Suprapubic skin (tissue), 4 donors: Measurements from ENCODE around the gene STX8.

Experiments used
- EP300 ChIP-seq: sonication (generic); formaldehyde crosslinking; IDR thresholded peaks from one replicate; pipeline ENCODE4 v1.6.1; 2017; ENCODE audit warnings: antibody characterized with exemption
- POLR2A ChIP-seq, 2 donors: fragments of 450-650 bp; IDR thresholded peaks; one replicate each; pipeline ENCODE4 v1.6.1; 2017; ENCODE audit warnings: antibody characterized with exemption in 2 of 2, mild to moderate bottlenecking in 2 of 2, moderate library complexity in 2 of 2
- POLR2AphosphoS5 ChIP-seq, 3 donors: sonication (generic); formaldehyde crosslinking; IDR thresholded peaks; one replicate each; pipeline ENCODE4 v1.6.1; 2017; ENCODE audit warnings: antibody characterized with exemption in 3 of 3
- TF ChIP-seq, protein P1 (sequence below), 2 donors: fragments of 200-600 bp in 1 of 2; fragments of 450-650 bp in 1 of 2; sonication (generic) in 1 of 2; IDR thresholded peaks; one replicate each; pipeline ENCODE4 v1.5.1; 2016 to 2019; ENCODE audit warnings: antibody characterized with exemption in 2 of 2, mild to moderate bottlenecking in 1 of 2, moderate library complexity in 1 of 2

DNA sequence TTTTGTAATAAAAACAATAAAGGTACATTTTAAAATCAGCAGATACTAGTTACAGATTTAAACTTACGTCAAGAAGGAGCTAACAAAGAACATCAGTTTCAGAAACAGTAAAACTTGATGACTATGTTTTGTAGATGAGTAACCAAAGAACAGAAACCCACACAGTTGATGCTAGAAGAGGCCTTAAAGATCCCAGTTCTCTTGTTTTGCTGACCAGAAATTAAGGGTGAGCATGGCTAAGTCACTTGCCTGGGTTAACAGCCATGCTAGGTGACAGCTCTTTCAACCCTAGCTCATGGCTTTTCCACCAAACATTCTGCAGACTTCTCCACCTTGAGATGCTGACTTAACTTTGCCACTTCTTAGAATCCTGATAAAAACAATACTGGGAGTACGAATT lies 26.4 kb downstream of the STX8 start:
- TF ChIP-seq, protein P1, sequence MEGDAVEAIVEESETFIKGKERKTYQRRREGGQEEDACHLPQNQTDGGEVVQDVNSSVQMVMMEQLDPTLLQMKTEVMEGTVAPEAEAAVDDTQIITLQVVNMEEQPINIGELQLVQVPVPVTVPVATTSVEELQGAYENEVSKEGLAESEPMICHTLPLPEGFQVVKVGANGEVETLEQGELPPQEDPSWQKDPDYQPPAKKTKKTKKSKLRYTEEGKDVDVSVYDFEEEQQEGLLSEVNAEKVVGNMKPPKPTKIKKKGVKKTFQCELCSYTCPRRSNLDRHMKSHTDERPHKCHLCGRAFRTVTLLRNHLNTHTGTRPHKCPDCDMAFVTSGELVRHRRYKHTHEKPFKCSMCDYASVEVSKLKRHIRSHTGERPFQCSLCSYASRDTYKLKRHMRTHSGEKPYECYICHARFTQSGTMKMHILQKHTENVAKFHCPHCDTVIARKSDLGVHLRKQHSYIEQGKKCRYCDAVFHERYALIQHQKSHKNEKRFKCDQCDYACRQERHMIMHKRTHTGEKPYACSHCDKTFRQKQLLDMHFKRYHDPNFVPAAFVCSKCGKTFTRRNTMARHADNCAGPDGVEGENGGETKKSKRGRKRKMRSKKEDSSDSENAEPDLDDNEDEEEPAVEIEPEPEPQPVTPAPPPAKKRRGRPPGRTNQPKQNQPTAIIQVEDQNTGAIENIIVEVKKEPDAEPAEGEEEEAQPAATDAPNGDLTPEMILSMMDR (IDR thresholded peaks at IDR 0.05): no peak
- no peak for TF ChIP-seq POLR2A (IDR thresholded peaks at IDR 0.05)
- TF ChIP-seq POLR2AphosphoS5 (IDR thresholded peaks at IDR 0.05): no peak
- no peak for TF ChIP-seq EP300
